Measurements from ENCODE around the gene STMN1. TPM values are rescaled to one million over a fixed set of nuclear protein-coding genes. Genes with fewer than 3 reads are reported as not detected.

STMN1 gene
- total RNA-seq, 1 experiment from 2014 or later, result 368 TPM

DNA sequence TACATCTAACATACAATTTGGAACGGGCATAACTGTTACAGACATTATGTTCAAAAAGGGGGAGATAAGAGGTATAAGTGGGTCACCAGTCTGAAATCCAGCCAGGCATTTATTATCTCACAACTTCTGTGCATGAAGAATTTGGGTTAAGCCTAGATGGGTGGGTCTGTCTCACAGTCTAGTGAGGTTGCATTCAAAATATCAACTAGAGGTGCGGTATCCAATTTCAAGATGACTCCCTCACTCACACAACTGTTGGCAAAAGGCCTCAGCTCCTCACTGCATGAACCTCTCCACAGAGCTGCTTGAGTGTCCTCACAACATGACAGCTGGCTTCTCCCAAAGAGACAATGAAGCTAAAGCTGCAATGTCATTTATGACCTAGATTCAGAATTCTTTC lies 51.7 kb downstream of the STMN1 start:
- TF ChIP-seq ELF1 (IDR thresholded peaks at IDR 0.05; ENCODE audit: borderline replicate concordance, low read depth) (no peak), POLR2A (IDR thresholded peaks at IDR 0.05; ENCODE audit: borderline replicate concordance, extremely low read depth, insufficient read depth, insufficient read length) (no peak), ZBTB33 (IDR thresholded peaks at IDR 0.05; ENCODE audit: extremely low read depth, insufficient replicate concordance, low read length) (no peak)
- TF ChIP-seq, protein P1, sequence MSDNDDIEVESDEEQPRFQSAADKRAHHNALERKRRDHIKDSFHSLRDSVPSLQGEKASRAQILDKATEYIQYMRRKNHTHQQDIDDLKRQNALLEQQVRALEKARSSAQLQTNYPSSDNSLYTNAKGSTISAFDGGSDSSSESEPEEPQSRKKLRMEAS (IDR thresholded peaks at IDR 0.05), result no peak
- TF ChIP-seq, protein P2, sequence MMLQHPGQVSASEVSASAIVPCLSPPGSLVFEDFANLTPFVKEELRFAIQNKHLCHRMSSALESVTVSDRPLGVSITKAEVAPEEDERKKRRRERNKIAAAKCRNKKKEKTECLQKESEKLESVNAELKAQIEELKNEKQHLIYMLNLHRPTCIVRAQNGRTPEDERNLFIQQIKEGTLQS (IDR thresholded peaks at IDR 0.05), result no peak
- Histone ChIP-seq H3K27me3 (ENCODE audit: insufficient read depth, low read length) (no peaks in the 10 kb centered on the region), H3K27ac (ENCODE audit: low read depth, low read length) (no peak overlapping the region), H3K9me2 (ENCODE audit: insufficient read depth) (no peaks in the 10 kb centered on the region), H3K4me1 (ENCODE audit: control insufficient read depth in 1 of 2, insufficient read depth in 2 of 2, low read length in 2 of 2) (peaks cover 0 to 16% of the 10 kb centered on the region in 2 experiments; a peak in 2 of 4 replicates), H3K4me3 (replicated peaks in 1 of 2; ENCODE audit: low read depth in 1 of 2, low read length in 2 of 2) (no peak overlapping the region), H4K20me1 (ENCODE audit: insufficient read depth) (no peaks in the 10 kb centered on the region; the same call in 1 of the 2 replicates), H3K79me2 (ENCODE audit: insufficient read depth, low read length) (peaks cover 95% of the 10 kb centered on the region), H3K9ac (ENCODE audit: low read length) (no peak overlapping the region), H3K36me3 (ENCODE audit: control insufficient read depth in 1 of 2, insufficient read depth in 2 of 2, low read length in 2 of 2) (no peaks in the 10 kb centered on the region), H2AFZ (ENCODE audit: low read depth, low read length, poor library complexity, severe bottlenecking) (no peak overlapping the region), H3K9me3 (ENCODE audit: control insufficient read depth in 1 of 2, insufficient read depth in 1 of 2, low read depth in 1 of 2, low read length in 2 of 2) (no peaks in the 10 kb centered on the region), H3K4me2 (ENCODE audit: low read length) (no peak overlapping the region)
- intact Hi-C loops (cut with micrococcal nuclease), result no loop called here
- no peak for DNase-seq (ENCODE audit: low read depth, low spot score)
- ChIA-PET RAD21 (ENCODE audit: low non-redundant PET in 1 of 2, low total read pairs in 2 of 2, uncharacterized antibody in 2 of 2, unreplicated experiment in 2 of 2) (no interaction called here), POLR2A (interaction anchor here (0.6 to 0.7 kb wide), 2 partner anchors 36 to 149 kb away, joined by 3 to 4 read pairs; no protein-coding TSS in a partner anchor), CTCF (no interaction called here)
- ATAC-seq, result no peak
- no TSS peak for BruUV-seq (replicated peaks)

Small RNA genes within 50 kb of the gene (microRNA-seq; reads per million reads assigned to microRNA genes)
- gene MIR3917 (ENCODE audit: borderline number of aligned reads), result not detected

Other genes with a start within 250 kb of the STMN1 start
- gene SELENON, start 106.2 kb downstream of the STMN1 start, total RNA-seq (2021; ENCODE audit: unreplicated experiment), result 85.1 TPM
- 35.8 TPM for gene MTFR1L, start 86.5 kb downstream of the STMN1 start, total RNA-seq (2021; ENCODE audit: unreplicated experiment)
- gene AUNIP, start 47.0 kb downstream of the STMN1 start, total RNA-seq (2021; ENCODE audit: unreplicated experiment), result 12.1 TPM
- gene PAQR7, start 30.7 kb downstream of the STMN1 start, total RNA-seq (2021; ENCODE audit: unreplicated experiment), result 13.1 TPM
- 13.0 TPM for gene PAFAH2, start 91.6 kb upstream of the STMN1 start, total RNA-seq (2021; ENCODE audit: unreplicated experiment)
- 0.15 TPM for gene EXTL1, start 115.4 kb upstream of the STMN1 start, total RNA-seq (2021; ENCODE audit: unreplicated experiment)
- gene SLC30A2, start 139.7 kb upstream of the STMN1 start, total RNA-seq (2021; ENCODE audit: unreplicated experiment), result not detected
- not detected for gene TRIM63, start 161.2 kb upstream of the STMN1 start, total RNA-seq (2021; ENCODE audit: unreplicated experiment)
- 8.8 TPM for gene PDIK1L, start 205.4 kb upstream of the STMN1 start, total RNA-seq (2021; ENCODE audit: unreplicated experiment)